HCT116 (cell line): Measurements from ENCODE around the gene MYOZ2.

Experiments
- ATF3 ChIP-seq: IDR thresholded peaks from 2 replicates; pipeline ENCODE4 v1.6.1; 2012
- CEBPB ChIP-seq: IDR thresholded peaks from 2 replicates; pipeline ENCODE4 v1.6.1; 2012; ENCODE audit warnings: low read depth
- CTCF ChIP-seq, 3 experiments: fragments of 200-600 bp in 1 of 3; sonication (generic) in 1 of 3; IDR thresholded peaks in 2 of 3; conservative IDR thresholded peaks in 1 of 3; 2 replicates each; pipeline ENCODE4 v1.5.1; 2012 to 2017; ENCODE audit warnings: low read depth in 2 of 3, low read length in 2 of 3, antibody characterized with exemption in 1 of 3, borderline replicate concordance in 1 of 3, control low read depth in 1 of 3, mild to moderate bottlenecking in 1 of 3, mixed read lengths in 1 of 3, mixed run types in 1 of 3, moderate library complexity in 1 of 3; ENCODE audit not compliant: insufficient read depth in 1 of 3
- ELF1 ChIP-seq: IDR thresholded peaks from 2 replicates; pipeline ENCODE4 v1.6.1; 2012; ENCODE audit warnings: low read depth, borderline replicate concordance
- EZH2 ChIP-seq: fragments of 200-600 bp; sonication (generic); IDR thresholded peaks from 2 replicates; pipeline ENCODE4 v1.6.1; 2017; ENCODE audit warnings: antibody characterized with exemption, mixed run types
- EZH2phosphoT487 ChIP-seq: fragments of 200-600 bp; IDR thresholded peaks from 2 replicates; pipeline ENCODE4 v1.6.1; 2018; ENCODE audit warnings: antibody characterized with exemption, borderline replicate concordance
- POLR2A ChIP-seq: IDR thresholded peaks from 2 replicates; pipeline ENCODE4 v1.7.0; 2011; ENCODE audit warnings: borderline replicate concordance; ENCODE audit not compliant: insufficient read depth, insufficient read length; ENCODE audit errors: extremely low read depth
- POLR2AphosphoS5 ChIP-seq: IDR thresholded peaks from 2 replicates; pipeline ENCODE4 v1.6.1; 2011; ENCODE audit warnings: mild to moderate bottlenecking, low read depth, low read length, moderate library complexity
- REST ChIP-seq: IDR thresholded peaks from 2 replicates; pipeline ENCODE4 v1.6.1; 2012; ENCODE audit warnings: low read depth

- TF ChIP-seq ATF3 (peak; percentile 63), ELF1 (peak; percentile 30; the same call in 1 of the 2 replicates), POLR2A (no peak), EZH2phosphoT487 (no peak), POLR2AphosphoS5 (no peak), CTCF (IDR thresholded peaks at IDR 0.05 in 2 of 3, conservative IDR thresholded peaks at IDR 0.05 in 1 of 3; ENCODE audit: borderline replicate concordance in 1 of 3, insufficient read depth in 1 of 3, low read depth in 2 of 3, low read length in 2 of 3) (no peak), EZH2 (no peak), CEBPB (peak; percentile 89), REST (no peak)
Measured at GRCh38 chr4:119113033-119113655, 22.5 kb upstream of the MYOZ2 start.
